ENCODE measurements around the gene FIBCD1.

The FIBCD1 gene

GRCh38 chr9:130938652-130939404 is at the start of gene FIBCD1:
TSS of gene FIBCD1 (minus strand) at chr9:130939247. CDS start at chr9:130938607, 640 bp downstream.
- peak; percentile 15 for DNase-seq (ENCODE audit: low read depth)

GRCh38 chr9:130988400-130988747 is 49.3 kb upstream of the FIBCD1 start:
- no peak for DNase-seq (ENCODE audit: low read depth)

- no peak for DNase-seq (ENCODE audit: low read depth)
Observed at GRCh38 chr9:130987738-130988399, 48.8 kb upstream of the FIBCD1 start.

- DNase-seq (ENCODE audit: low read depth) = no peak
Observed at GRCh38 chr9:130987054-130987453, 48.0 kb upstream of the FIBCD1 start.

- DNase-seq (ENCODE audit: low read depth) = no peak
Observed at GRCh38 chr9:130986356-130986965, 47.4 kb upstream of the FIBCD1 start.

- no peak for DNase-seq (ENCODE audit: low read depth)
Observed at GRCh38 chr9:130985606-130986162, 46.6 kb upstream of the FIBCD1 start.

GRCh38 chr9:130985029-130985428 is 46.0 kb upstream of the FIBCD1 start:
- no peak for DNase-seq (ENCODE audit: low read depth)

GRCh38 chr9:130984521-130984920 is 45.5 kb upstream of the FIBCD1 start:
- DNase-seq (ENCODE audit: low read depth) = no peak

GRCh38 chr9:130983970-130984369 is 44.9 kb upstream of the FIBCD1 start:
- DNase-seq (ENCODE audit: low read depth) = no peak

- no peak for DNase-seq (ENCODE audit: low read depth)
Observed at GRCh38 chr9:130983359-130983670, 44.3 kb upstream of the FIBCD1 start.

GRCh38 chr9:130982636-130983358 is 43.8 kb upstream of the FIBCD1 start:
- no peak for DNase-seq (ENCODE audit: low read depth)

GRCh38 chr9:130981756-130982137 is 42.7 kb upstream of the FIBCD1 start:
- no peak for DNase-seq (ENCODE audit: low read depth)

- no peak for DNase-seq (ENCODE audit: low read depth)
Observed at GRCh38 chr9:130981002-130981755, 42.1 kb upstream of the FIBCD1 start.

- no peak for DNase-seq (ENCODE audit: low read depth)
Observed at GRCh38 chr9:130980526-130980925, 41.5 kb upstream of the FIBCD1 start.

- no peak for DNase-seq (ENCODE audit: low read depth)
Observed at GRCh38 chr9:130979591-130980385, 40.7 kb upstream of the FIBCD1 start.

- no peak for DNase-seq (ENCODE audit: low read depth)
Observed at GRCh38 chr9:130977811-130978221, 38.8 kb upstream of the FIBCD1 start.

GRCh38 chr9:130975932-130976841 is 37.1 kb upstream of the FIBCD1 start:
- no peak for DNase-seq (ENCODE audit: low read depth)

GRCh38 chr9:130975156-130975555 is 36.1 kb upstream of the FIBCD1 start:
- DNase-seq (ENCODE audit: low read depth) = no peak

GRCh38 chr9:130974697-130975096 is 35.6 kb upstream of the FIBCD1 start:
- no peak for DNase-seq (ENCODE audit: low read depth)

All from activated T-cell treated with anti-CD3 and anti-CD28 coated beads for 48 hours (primary cell).